ENCODE data around the gene FAM171A1.

GRCh38 chr10:15188603-15189002, 182.5 kb downstream of the FAM171A1 start:
- no peak for TF ChIP-seq CTCF (conservative IDR thresholded peaks at IDR 0.05)
- no peak for TF ChIP-seq ZFX (IDR thresholded peaks at IDR 0.05)

Measured in C4-2B (cell line).